ENCODE data around the gene LBP. TPM values are rescaled to one million over a fixed set of nuclear protein-coding genes. Genes with fewer than 3 reads are reported as not detected.
"Not testable (repeated sequence)": the region's sequence is repeated elsewhere in the genome, so short reads cannot be mapped to it uniquely, and the experiment has no call there.

The LBP gene
- total RNA-seq, 5 donors from 2014 or later (not counting 1 experiment from before 2014, with no cell fraction given): 0.32 TPM; not detected in 4

- H3K27me3 ChIP-seq (replicated peaks in 1 of 2; ENCODE audit: control insufficient read depth in 2 of 2, extremely low read depth in 1 of 2, insufficient read depth in 2 of 2, low read length in 1 of 2): no peaks in the 10 kb centered on the region
- Mint-ChIP-seq H3K9me3 (peaks cover 0 to 4% (median 4%) of the 10 kb centered on the region in 3 donors), H3K4me1 (no peaks in the 10 kb centered on the region), H3K27me3 (peaks cover 2 to 4% of the 10 kb centered on the region in 2 donors), H3K27ac (no peak overlapping the region), H3K4me3 (no peak overlapping the region), H3K36me3 (peaks cover 24% of the 10 kb centered on the region)
- no peak overlapping the region for H3K27ac ChIP-seq (ENCODE audit: low read length)
- no peaks in the 10 kb centered on the region for H3K4me1 ChIP-seq (ENCODE audit: control insufficient read depth in 1 of 2, extremely low read depth in 1 of 2, insufficient read depth in 2 of 2, low read length in 2 of 2)
- DNase-seq (no peak), ATAC-seq (replicated peaks in 1 of 4) (no peak)
- H3K9me3 ChIP-seq: no peaks in the 10 kb centered on the region
- CTCF ChIA-PET: no interaction called here
- no peaks in the 10 kb centered on the region for H3K36me3 ChIP-seq (ENCODE audit: control insufficient read depth in 2 of 2, extremely low read depth in 1 of 2, insufficient read depth in 1 of 2, low read length in 1 of 2)
- H3K4me3 ChIP-seq (ENCODE audit: control insufficient read depth in 1 of 2, extremely low read depth in 1 of 2, low read length in 1 of 2): no peak overlapping the region
- POLR2A ChIA-PET: no interaction called here
- WGBS (ENCODE audit: insufficient coverage): 83% methylated on average over 1 of the region's 2 CpGs
Measured at GRCh38 chr20:38405132-38405531, 58.9 kb downstream of the LBP start.

DNA sequence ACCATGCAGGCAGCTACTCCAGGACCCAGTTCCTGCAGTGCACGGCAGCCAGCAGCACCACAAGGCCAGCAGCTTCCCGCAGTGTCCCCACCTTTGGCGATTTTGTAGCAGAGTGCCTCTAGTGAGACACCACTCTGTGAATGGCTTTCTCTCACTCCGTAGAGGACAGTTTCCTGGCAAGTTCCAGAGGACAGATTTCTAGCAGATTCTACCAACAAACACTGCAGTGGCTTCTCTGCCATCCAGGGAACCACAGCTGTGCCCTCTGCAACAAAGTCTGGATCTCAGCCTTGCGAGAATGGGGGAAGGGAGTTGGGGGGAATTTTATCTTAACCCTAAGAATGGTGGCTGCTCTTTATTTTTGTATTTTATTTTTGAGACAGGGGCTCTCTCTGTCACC, 60.2 kb downstream of the LBP start:
- peaks cover 29% of the 10 kb centered on the region for H3K36me3 Mint-ChIP-seq
- no peak overlapping the region for H3K4me3 Mint-ChIP-seq
- Histone ChIP-seq H3K9me3 (no peaks in the 10 kb centered on the region), H3K27ac (ENCODE audit: low read length) (no peak overlapping the region), H3K4me1 (ENCODE audit: control insufficient read depth in 1 of 2, extremely low read depth in 1 of 2, insufficient read depth in 2 of 2, low read length in 2 of 2) (no peaks in the 10 kb centered on the region), H3K36me3 (ENCODE audit: control insufficient read depth in 2 of 2, extremely low read depth in 1 of 2, insufficient read depth in 1 of 2, low read length in 1 of 2) (no peaks in the 10 kb centered on the region), H3K27me3 (replicated peaks in 1 of 2; ENCODE audit: control insufficient read depth in 2 of 2, extremely low read depth in 1 of 2, insufficient read depth in 2 of 2, low read length in 1 of 2) (no peaks in the 10 kb centered on the region), H3K4me3 (ENCODE audit: control insufficient read depth in 1 of 2, extremely low read depth in 1 of 2, low read length in 1 of 2) (no peak overlapping the region)
- no peak for ATAC-seq (replicated peaks in 1 of 4)
- POLR2A ChIA-PET: no interaction called here
- CTCF ChIA-PET: no interaction called here
- peaks cover 0 to 4% (median 4%) of the 10 kb centered on the region in 3 donors for H3K9me3 Mint-ChIP-seq
- no peak overlapping the region for H3K27ac Mint-ChIP-seq
- H3K27me3 Mint-ChIP-seq: peaks cover 0 to 4% of the 10 kb centered on the region in 2 donors
- DNase-seq: no peak
- H3K4me1 Mint-ChIP-seq: no peaks in the 10 kb centered on the region
- WGBS (ENCODE audit: insufficient coverage): 94% methylated on average over 4 of the region's 5 CpGs

DNA sequence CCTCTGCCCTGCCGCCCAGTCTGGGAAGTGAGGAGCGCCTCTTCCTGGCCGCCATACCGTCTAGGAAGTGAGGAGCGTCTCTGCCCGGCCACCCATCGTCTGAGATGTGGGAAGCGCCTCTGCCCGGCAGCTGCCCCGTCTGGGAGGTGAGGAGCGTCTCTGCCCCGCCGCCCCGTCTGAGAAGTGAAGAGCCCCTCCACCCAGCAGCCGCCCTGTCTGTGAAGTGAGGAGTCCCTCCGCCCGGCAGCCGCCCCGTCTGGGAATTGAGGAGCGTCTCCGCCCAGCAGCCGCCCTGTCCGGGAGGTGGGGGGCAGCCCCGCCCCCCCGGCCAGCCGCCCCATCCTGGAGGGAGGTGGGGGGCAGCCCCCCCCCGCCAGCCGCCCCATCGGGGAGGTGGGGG, 61.0 kb downstream of the LBP start:
- no peaks in the 10 kb centered on the region for H3K4me1 Mint-ChIP-seq
- H3K36me3 ChIP-seq (ENCODE audit: control insufficient read depth in 2 of 2, extremely low read depth in 1 of 2, insufficient read depth in 1 of 2, low read length in 1 of 2): peaks cover 0 to 5% of the 10 kb centered on the region in 2 donors
- peaks cover 0 to 4% (median 4%) of the 10 kb centered on the region in 3 donors for H3K9me3 Mint-ChIP-seq
- peaks cover 0 to 4% of the 10 kb centered on the region in 2 donors for H3K27me3 Mint-ChIP-seq
- no peak overlapping the region for H3K27ac Mint-ChIP-seq
- H3K27ac ChIP-seq (ENCODE audit: low read length): no peak overlapping the region
- WGBS (ENCODE audit: insufficient coverage): 96% methylated on average over 13 of the region's 29 CpGs
- no peaks in the 10 kb centered on the region for H3K27me3 ChIP-seq (replicated peaks in 1 of 2; ENCODE audit: control insufficient read depth in 2 of 2, extremely low read depth in 1 of 2, insufficient read depth in 2 of 2, low read length in 1 of 2)
- ATAC-seq (replicated peaks in 1 of 4): no peak
- no peak for DNase-seq
- no peaks in the 10 kb centered on the region for H3K9me3 ChIP-seq
- no peak overlapping the region for H3K4me3 ChIP-seq (ENCODE audit: control insufficient read depth in 1 of 2, extremely low read depth in 1 of 2, low read length in 1 of 2)
- peaks cover 34% of the 10 kb centered on the region for H3K36me3 Mint-ChIP-seq
- no peak overlapping the region for H3K4me3 Mint-ChIP-seq
- H3K4me1 ChIP-seq (ENCODE audit: control insufficient read depth in 1 of 2, extremely low read depth in 1 of 2, insufficient read depth in 2 of 2, low read length in 2 of 2): no peaks in the 10 kb centered on the region
- ChIA-PET CTCF (no interaction called here), POLR2A (no interaction called here)

- CTCF ChIA-PET: interaction anchor here in 1 of 2 donors (0.7 kb wide), 1 partner anchor 335 kb away, joined by 3 read pairs; no protein-coding TSS in a partner anchor
- H3K36me3 Mint-ChIP-seq: peaks cover 37% of the 10 kb centered on the region
Measured at GRCh38 chr20:38407822-38408221, 61.5 kb downstream of the LBP start.

GRCh38 chr20:38412877-38413577, 66.7 kb downstream of the LBP start:
- H3K27ac ChIP-seq (ENCODE audit: low read length): no peak overlapping the region
- WGBS (ENCODE audit: insufficient coverage): 87% methylated on average over 5 of the region's 9 CpGs
- no peak overlapping the region for H3K4me3 Mint-ChIP-seq
- DNase-seq (no peak), ATAC-seq (replicated peaks in 1 of 4) (no peak)
- no peaks in the 10 kb centered on the region for H3K9me3 ChIP-seq
- H3K4me1 Mint-ChIP-seq: no peaks in the 10 kb centered on the region
- no peaks in the 10 kb centered on the region for H3K27me3 ChIP-seq (replicated peaks in 1 of 2; ENCODE audit: control insufficient read depth in 2 of 2, extremely low read depth in 1 of 2, insufficient read depth in 2 of 2, low read length in 1 of 2)
- ChIA-PET POLR2A (no interaction called here), CTCF (no interaction called here)
- no peaks in the 10 kb centered on the region for H3K27me3 Mint-ChIP-seq
- peaks cover 0 to 7% (median 0%) of the 10 kb centered on the region in 3 donors for H3K9me3 Mint-ChIP-seq
- H3K27ac Mint-ChIP-seq: no peak overlapping the region
- H3K4me1 ChIP-seq (ENCODE audit: control insufficient read depth in 1 of 2, extremely low read depth in 1 of 2, insufficient read depth in 2 of 2, low read length in 2 of 2): no peaks in the 10 kb centered on the region
- no peak overlapping the region for H3K4me3 ChIP-seq (ENCODE audit: control insufficient read depth in 1 of 2, extremely low read depth in 1 of 2, low read length in 1 of 2)
- peaks cover 58% of the 10 kb centered on the region for H3K36me3 Mint-ChIP-seq
- peaks cover 10 to 29% of the 10 kb centered on the region in 2 donors for H3K36me3 ChIP-seq (ENCODE audit: control insufficient read depth in 2 of 2, extremely low read depth in 1 of 2, insufficient read depth in 1 of 2, low read length in 1 of 2)

More at GRCh38 chr20:38407822-38408221, 61.5 kb downstream of the LBP start:
- H3K4me1 Mint-ChIP-seq; H3K36me3 ChIP-seq (ENCODE audit: control insufficient read depth in 2 of 2, extremely low read depth in 1 of 2, insufficient read depth in 1 of 2, low read length in 1 of 2); H3K4me1 ChIP-seq (ENCODE audit: control insufficient read depth in 1 of 2, extremely low read depth in 1 of 2, insufficient read depth in 2 of 2, low read length in 2 of 2); H3K9me3 Mint-ChIP-seq; H3K27ac Mint-ChIP-seq; ATAC-seq (replicated peaks in 1 of 4); H3K9me3 ChIP-seq; POLR2A ChIA-PET; DNase-seq; H3K27me3 Mint-ChIP-seq; H3K4me3 ChIP-seq (ENCODE audit: control insufficient read depth in 1 of 2, extremely low read depth in 1 of 2, low read length in 1 of 2); H3K4me3 Mint-ChIP-seq; H3K27ac ChIP-seq (ENCODE audit: low read length); H3K27me3 ChIP-seq (replicated peaks in 1 of 2; ENCODE audit: control insufficient read depth in 2 of 2, extremely low read depth in 1 of 2, insufficient read depth in 2 of 2, low read length in 1 of 2): not testable (repeated sequence)
- WGBS (ENCODE audit: insufficient coverage): 94% methylated on average over 3 of the region's 9 CpGs

GRCh38 chr20:38414769-38415450, 68.6 kb downstream of the LBP start:
- Mint-ChIP-seq H3K9me3 (peaks cover 0 to 7% (median 0%) of the 10 kb centered on the region in 3 donors), H3K36me3 (peaks cover 65% of the 10 kb centered on the region), H3K27me3 (no peaks in the 10 kb centered on the region), H3K27ac (no peak overlapping the region), H3K4me3 (no peak overlapping the region), H3K4me1 (no peaks in the 10 kb centered on the region)
- no peak for ATAC-seq (replicated peaks in 1 of 4)
- CTCF ChIA-PET: no interaction called here
- DNase-seq: no peak
- Histone ChIP-seq H3K27ac (ENCODE audit: low read length) (no peak overlapping the region), H3K9me3 (no peaks in the 10 kb centered on the region), H3K36me3 (ENCODE audit: control insufficient read depth in 2 of 2, extremely low read depth in 1 of 2, insufficient read depth in 1 of 2, low read length in 1 of 2) (peaks cover 14 to 42% of the 10 kb centered on the region in 2 donors), H3K4me1 (ENCODE audit: control insufficient read depth in 1 of 2, extremely low read depth in 1 of 2, insufficient read depth in 2 of 2, low read length in 2 of 2) (no peaks in the 10 kb centered on the region), H3K27me3 (replicated peaks in 1 of 2; ENCODE audit: control insufficient read depth in 2 of 2, extremely low read depth in 1 of 2, insufficient read depth in 2 of 2, low read length in 1 of 2) (no peaks in the 10 kb centered on the region), H3K4me3 (ENCODE audit: control insufficient read depth in 1 of 2, extremely low read depth in 1 of 2, low read length in 1 of 2) (no peak overlapping the region)
- 97% methylated on average over 13 of the region's 14 CpGs for WGBS (ENCODE audit: insufficient coverage)
- POLR2A ChIA-PET: no interaction called here
